ENCODE measurements around the gene ITPRIPL2. TPM values are rescaled to one million over a fixed set of nuclear protein-coding genes. Genes with fewer than 3 reads are reported as not detected.

Gene ITPRIPL2
- total and polyA plus RNA-seq, 2 of the 13 experiments (the other 11 are each of a cell fraction or from before 2014, with no cell fraction given), result 5.9 to 12.6 TPM

GRCh38 chr16:19167710-19168370, 54.1 kb downstream of the ITPRIPL2 start, which contains the start of gene SYT17 (continued):
- no peak for TF ChIP-seq FUBP1 (CRISPR knock-in tag; IDR thresholded peaks at IDR 0.05; ENCODE audit: borderline replicate concordance)
- no peak for TF ChIP-seq ZBTB21 (CRISPR knock-in tag; IDR thresholded peaks at IDR 0.05)
- TF ChIP-seq ZNF335 (CRISPR knock-in tag; IDR thresholded peaks at IDR 0.05), result no peak
- TF ChIP-seq RCOR2 (CRISPR knock-in tag; IDR thresholded peaks at IDR 0.05), result no peak
- 0 out of 2 replicates have a peak, but pooled peaks have one; percentile 32 for TF ChIP-seq TARDBP (CRISPR knock-in tag; IDR thresholded peaks at IDR 0.05)
- TF ChIP-seq ZNF350 (CRISPR knock-in tag; IDR thresholded peaks at IDR 0.05; ENCODE audit: borderline replicate concordance, low read depth), result no peak
- TF ChIP-seq ZNF761 (CRISPR knock-in tag; conservative IDR thresholded peaks at IDR 0.05), result peak; percentile 57; the same call in 1 of the 2 replicates
- TF ChIP-seq, protein P1, sequence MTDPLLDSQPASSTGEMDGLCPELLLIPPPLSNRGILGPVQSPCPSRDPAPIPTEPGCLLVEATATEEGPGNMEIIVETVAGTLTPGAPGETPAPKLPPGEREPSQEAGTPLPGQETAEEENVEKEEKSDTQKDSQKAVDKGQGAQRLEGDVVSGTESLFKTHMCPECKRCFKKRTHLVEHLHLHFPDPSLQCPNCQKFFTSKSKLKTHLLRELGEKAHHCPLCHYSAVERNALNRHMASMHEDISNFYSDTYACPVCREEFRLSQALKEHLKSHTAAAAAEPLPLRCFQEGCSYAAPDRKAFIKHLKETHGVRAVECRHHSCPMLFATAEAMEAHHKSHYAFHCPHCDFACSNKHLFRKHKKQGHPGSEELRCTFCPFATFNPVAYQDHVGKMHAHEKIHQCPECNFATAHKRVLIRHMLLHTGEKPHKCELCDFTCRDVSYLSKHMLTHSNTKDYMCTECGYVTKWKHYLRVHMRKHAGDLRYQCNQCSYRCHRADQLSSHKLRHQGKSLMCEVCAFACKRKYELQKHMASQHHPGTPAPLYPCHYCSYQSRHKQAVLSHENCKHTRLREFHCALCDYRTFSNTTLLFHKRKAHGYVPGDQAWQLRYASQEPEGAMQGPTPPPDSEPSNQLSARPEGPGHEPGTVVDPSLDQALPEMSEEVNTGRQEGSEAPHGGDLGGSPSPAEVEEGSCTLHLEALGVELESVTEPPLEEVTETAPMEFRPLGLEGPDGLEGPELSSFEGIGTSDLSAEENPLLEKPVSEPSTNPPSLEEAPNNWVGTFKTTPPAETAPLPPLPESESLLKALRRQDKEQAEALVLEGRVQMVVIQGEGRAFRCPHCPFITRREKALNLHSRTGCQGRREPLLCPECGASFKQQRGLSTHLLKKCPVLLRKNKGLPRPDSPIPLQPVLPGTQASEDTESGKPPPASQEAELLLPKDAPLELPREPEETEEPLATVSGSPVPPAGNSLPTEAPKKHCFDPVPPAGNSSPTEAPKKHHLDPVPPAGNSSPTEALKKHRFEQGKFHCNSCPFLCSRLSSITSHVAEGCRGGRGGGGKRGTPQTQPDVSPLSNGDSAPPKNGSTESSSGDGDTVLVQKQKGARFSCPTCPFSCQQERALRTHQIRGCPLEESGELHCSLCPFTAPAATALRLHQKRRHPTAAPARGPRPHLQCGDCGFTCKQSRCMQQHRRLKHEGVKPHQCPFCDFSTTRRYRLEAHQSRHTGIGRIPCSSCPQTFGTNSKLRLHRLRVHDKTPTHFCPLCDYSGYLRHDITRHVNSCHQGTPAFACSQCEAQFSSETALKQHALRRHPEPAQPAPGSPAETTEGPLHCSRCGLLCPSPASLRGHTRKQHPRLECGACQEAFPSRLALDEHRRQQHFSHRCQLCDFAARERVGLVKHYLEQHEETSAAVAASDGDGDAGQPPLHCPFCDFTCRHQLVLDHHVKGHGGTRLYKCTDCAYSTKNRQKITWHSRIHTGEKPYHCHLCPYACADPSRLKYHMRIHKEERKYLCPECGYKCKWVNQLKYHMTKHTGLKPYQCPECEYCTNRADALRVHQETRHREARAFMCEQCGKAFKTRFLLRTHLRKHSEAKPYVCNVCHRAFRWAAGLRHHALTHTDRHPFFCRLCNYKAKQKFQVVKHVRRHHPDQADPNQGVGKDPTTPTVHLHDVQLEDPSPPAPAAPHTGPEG (CRISPR knock-in tag; IDR thresholded peaks at IDR 0.05), result 0 out of 2 replicates have a peak, but pooled peaks have one; percentile 23
- TF ChIP-seq XBP1 (CRISPR knock-in tag; IDR thresholded peaks at IDR 0.05), result no peak
- TF ChIP-seq ZMAT3 (CRISPR knock-in tag; conservative IDR thresholded peaks at IDR 0.05), result no peak
- TF ChIP-seq, protein P2, sequence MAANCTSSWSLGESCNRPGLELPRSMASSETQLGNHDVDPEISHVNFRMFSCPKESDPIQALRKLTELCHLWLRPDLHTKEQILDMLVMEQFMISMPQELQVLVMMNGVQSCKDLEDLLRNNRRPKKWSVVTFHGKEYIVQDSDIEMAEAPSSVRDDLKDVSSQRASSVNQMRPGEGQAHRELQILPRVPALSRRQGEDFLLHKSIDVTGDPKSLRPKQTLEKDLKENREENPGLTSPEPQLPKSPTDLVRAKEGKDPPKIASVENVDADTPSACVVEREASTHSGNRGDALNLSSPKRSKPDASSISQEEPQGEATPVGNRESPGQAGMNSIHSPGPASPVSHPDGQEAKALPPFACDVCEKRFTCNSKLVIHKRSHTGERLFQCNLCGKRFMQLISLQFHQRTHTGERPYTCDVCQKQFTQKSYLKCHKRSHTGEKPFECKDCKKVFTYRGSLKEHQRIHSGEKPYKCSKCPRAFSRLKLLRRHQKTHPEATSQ (CRISPR knock-in tag; IDR thresholded peaks at IDR 0.05; ENCODE audit: borderline replicate concordance), result no peak
- TF ChIP-seq, protein P3, sequence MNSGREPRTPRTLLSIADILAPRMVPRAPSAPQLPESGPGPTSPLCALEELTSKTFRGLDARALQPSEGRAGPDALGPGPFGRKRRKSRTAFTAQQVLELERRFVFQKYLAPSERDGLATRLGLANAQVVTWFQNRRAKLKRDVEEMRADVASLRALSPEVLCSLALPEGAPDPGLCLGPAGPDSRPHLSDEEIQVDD (CRISPR knock-in tag; IDR thresholded peaks at IDR 0.05; ENCODE audit: borderline replicate concordance), result no peak
- TF ChIP-seq ZNF572 (CRISPR knock-in tag; IDR thresholded peaks at IDR 0.05), result no peak
- no peak for TF ChIP-seq ZNF296 (CRISPR knock-in tag; conservative IDR thresholded peaks at IDR 0.05)
- TF ChIP-seq, protein P4, sequence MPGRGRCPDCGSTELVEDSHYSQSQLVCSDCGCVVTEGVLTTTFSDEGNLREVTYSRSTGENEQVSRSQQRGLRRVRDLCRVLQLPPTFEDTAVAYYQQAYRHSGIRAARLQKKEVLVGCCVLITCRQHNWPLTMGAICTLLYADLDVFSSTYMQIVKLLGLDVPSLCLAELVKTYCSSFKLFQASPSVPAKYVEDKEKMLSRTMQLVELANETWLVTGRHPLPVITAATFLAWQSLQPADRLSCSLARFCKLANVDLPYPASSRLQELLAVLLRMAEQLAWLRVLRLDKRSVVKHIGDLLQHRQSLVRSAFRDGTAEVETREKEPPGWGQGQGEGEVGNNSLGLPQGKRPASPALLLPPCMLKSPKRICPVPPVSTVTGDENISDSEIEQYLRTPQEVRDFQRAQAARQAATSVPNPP (CRISPR knock-in tag; IDR thresholded peaks at IDR 0.05), result no peak
- TF ChIP-seq ARNTL (CRISPR knock-in tag; IDR thresholded peaks at IDR 0.05), result no peak
- no peak for TF ChIP-seq ATF3 (CRISPR knock-in tag; IDR thresholded peaks at IDR 0.05)
- no peak for TF ChIP-seq ZNF230 (CRISPR knock-in tag; IDR thresholded peaks at IDR 0.05)
- no peak for TF ChIP-seq ZBTB1 (CRISPR knock-in tag; IDR thresholded peaks at IDR 0.05; ENCODE audit: borderline replicate concordance)

Measured in HepG2 (cell line).